HepG2 (cell line): Measurements from ENCODE around the gene URI1. TPM values are rescaled to one million over a fixed set of nuclear protein-coding genes. Genes with fewer than 3 reads are reported as not detected.

Experiments
- ATAC-seq: fragments of 200-7000 bp; cut with Tn5 transposase; 3 replicates; pipeline ENCODE4 v1.9.1; 2020; ENCODE audit warnings: mild to moderate bottlenecking, moderate library complexity
- BruUV-seq: library from RNA; stranded (reverse); fragments of 400-500 nt; replicated peaks from 2 replicates; lab custom pipeline; 2021; lab: Mats Ljungman, UMichigan
- CTCF ChIA-PET: fragments of 300-600 bp; formaldehyde crosslinking; extraction: SDS; loops from one replicate; lab custom pipeline; 2021; ENCODE audit warnings: low total read pairs, inconsistent platforms, low intra/inter-chr PET ratio; lab: Yijun Ruan, JAX
- POLR2A ChIA-PET: fragments of 350-600 bp; sonication (Branson Sonifier 250); formaldehyde crosslinking; loops from one replicate; lab custom pipeline; 2020; ENCODE audit warnings: antibody characterized with exemption, inconsistent platforms; lab: Yijun Ruan, JAX
- DNase-seq: peaks from one replicate; pipeline ENCODE4 v3.0.0-alpha.2; 2015; ENCODE audit warnings: low spot score
- FAIRE-seq: peaks from 3 replicates; lab custom pipeline; 2011; peaks lifted over from hg19 to GRCh38; lab: Jason Lieb, UNC
- H2AFZ ChIP-seq: one replicate; pipeline ENCODE4 v1.6.1; 2011; ENCODE audit warnings: low read length, inconsistent platforms
- H3K27ac ChIP-seq: fragments of 300-600 bp; 3 replicates; pipeline ENCODE4 v1.8.0; 2011; ENCODE audit warnings: mixed run types, mild to moderate bottlenecking, mixed read lengths, low read length, inconsistent platforms; ENCODE audit not compliant: insufficient read depth; ENCODE audit errors: extremely low read length
- H3K27me3 ChIP-seq, 2 experiments: fragments of 200-600 bp in 1 of 2; 2 replicates in 1 of 2; 3 replicates in 1 of 2; pipeline versions ENCODE4 v1.6.0 to v1.8.0; 2011; ENCODE audit warnings: low read length in 2 of 2, mild to moderate bottlenecking in 2 of 2, moderate library complexity in 2 of 2, inconsistent platforms in 1 of 2; ENCODE audit not compliant: insufficient read depth in 2 of 2, control insufficient read depth in 1 of 2
- H3K36me3 ChIP-seq, 2 experiments: fragments of 200-600 bp in 1 of 2; replicated peaks in 1 of 2; 2 replicates in 1 of 2; 3 replicates in 1 of 2; pipeline versions ENCODE4 v1.5.1 to v1.8.0; 2011; ENCODE audit warnings: low read length in 2 of 2, inconsistent platforms in 1 of 2; ENCODE audit not compliant: insufficient read depth in 2 of 2, control insufficient read depth in 1 of 2
- H3K4me1 ChIP-seq: 2 replicates; pipeline ENCODE4 v1.5.1; 2012; ENCODE audit warnings: low read length, inconsistent platforms; ENCODE audit not compliant: insufficient read depth
- H3K4me2 ChIP-seq: 2 replicates; pipeline ENCODE4 v1.6.0; 2011; ENCODE audit warnings: low read depth, low read length, inconsistent platforms
- H3K4me3 ChIP-seq, 3 experiments: fragments of 200-600 bp in 1 of 3; sonication (generic), shearing (Covaris generic) in 1 of 3; replicated peaks in 1 of 3; 2 replicates each; pipeline ENCODE4 v1.5.1; 2011 to 2016; ENCODE audit warnings: low read length in 3 of 3, inconsistent platforms in 2 of 3, low read depth in 2 of 3, mild to moderate bottlenecking in 2 of 3, control low read depth in 1 of 3, mixed read lengths in 1 of 3; ENCODE audit not compliant: insufficient read depth in 1 of 3
- H3K79me2 ChIP-seq: one replicate; pipeline ENCODE4 v1.6.1; 2011; ENCODE audit warnings: low read length, inconsistent platforms; ENCODE audit not compliant: insufficient read depth
- H3K9ac ChIP-seq: 2 replicates; pipeline ENCODE4 v1.6.0; 2011; ENCODE audit warnings: mild to moderate bottlenecking, low read depth, low read length, inconsistent platforms; ENCODE audit not compliant: insufficient read depth
- H3K9me3 ChIP-seq: 2 replicates; pipeline ENCODE4 v1.5.1; 2012; ENCODE audit warnings: mild to moderate bottlenecking, low read length
- H4K20me1 ChIP-seq: 2 replicates; pipeline ENCODE4 v1.6.0; 2011; ENCODE audit warnings: inconsistent platforms, mild to moderate bottlenecking, low read length, moderate library complexity; ENCODE audit not compliant: insufficient read depth
- ARID2 ChIP-seq: sonication (generic); formaldehyde crosslinking; IDR thresholded peaks from 2 replicates; pipeline ENCODE4 v1.8.1; 2022; ENCODE audit warnings: mild to moderate bottlenecking, missing genetic modification reagents, borderline replicate concordance
- ATF3 ChIP-seq: sonication (generic); formaldehyde crosslinking; IDR thresholded peaks from 2 replicates; pipeline ENCODE4 v1.4.0; 2020; ENCODE audit warnings: missing genetic modification reagents
- ATF7-NPFF ChIP-seq: sonication (generic); formaldehyde crosslinking; IDR thresholded peaks from 2 replicates; pipeline ENCODE4 v1.8.1; 2023; ENCODE audit warnings: mild to moderate bottlenecking, low read depth, missing genetic modification reagents, moderate library complexity
- MAFK ChIP-seq, 2 experiments: IDR thresholded peaks in 1 of 2; conservative IDR thresholded peaks in 1 of 2; 2 replicates each; pipeline ENCODE4 v1.6.1; 2011; ENCODE audit warnings: improper control_type of control experiment in 2 of 2, low read length in 2 of 2
- NFRKB ChIP-seq: fragments of 450-650 bp; IDR thresholded peaks from 2 replicates; pipeline ENCODE4 v1.6.1; 2017
- PBX3 ChIP-seq: sonication (generic); formaldehyde crosslinking; IDR thresholded peaks from 2 replicates; pipeline ENCODE4 v1.8.1; 2023; ENCODE audit warnings: missing genetic modification reagents, inconsistent platforms, borderline replicate concordance
- RNF2 ChIP-seq: fragments of 450-650 bp; conservative IDR thresholded peaks from 2 replicates; pipeline ENCODE4 v1.6.1; 2016; ENCODE audit warnings: low read depth
- ZNF207 ChIP-seq: fragments of 450-650 bp; IDR thresholded peaks from 2 replicates; pipeline ENCODE4 v1.6.1; 2016; ENCODE audit warnings: antibody characterized with exemption, borderline replicate concordance
- ZNF235 ChIP-seq: sonication (generic); formaldehyde crosslinking; IDR thresholded peaks from 2 replicates; pipeline ENCODE4 v1.8.1; 2023; ENCODE audit warnings: mild to moderate bottlenecking, missing genetic modification reagents, borderline replicate concordance
- ZNF34 ChIP-seq: sonication (generic); formaldehyde crosslinking; IDR thresholded peaks from 2 replicates; pipeline ENCODE4 v1.4.0; 2020; ENCODE audit warnings: mild to moderate bottlenecking, missing genetic modification reagents, borderline replicate concordance
- WGBS: methylation state at CpG from one replicate; pipeline ENCODE4 v1.1.6; 2017; ENCODE audit warnings: low lambda C conversion rate; 5-methylcytosine and 5-hydroxymethylcytosine counted together
- in situ Hi-C: cut with HindIII; loops from 2 replicates; pipeline ENCODE4 v1.10.0; 2017; ENCODE audit warnings: low pct_unique_long_range_greater_than_20kb; ENCODE audit not compliant: extremely low pct_ligation_motif_present
- intact Hi-C: fragments of 100-400 bp; cut with micrococcal nuclease; formaldehyde crosslinking; loops from one replicate; pipeline ENCODE4 v1.10.0; 2022; ENCODE audit not compliant: unreplicated experiment
- polyA plus RNA-seq, 8 experiments: library from polyadenylated mRNA; depleted of rRNA in 3 of 8; stranded (reverse) in 7 of 8; unstranded in 1 of 8; fragments of >200 nt; fragmentation: Illumina TruSeq in 4 of 8; extraction: Trizol in 4 of 8; gene quantifications; 2 replicates each; pipeline versions ENCODE4 v1.2.1 to v1.2.3, GENCODE V29; 2011 to 2016; ENCODE audit warnings: low read depth in 4 of 8, missing spikeins in 1 of 8, mixed read lengths in 1 of 8; ENCODE audit not compliant: insufficient read depth in 1 of 8
- total RNA-seq, 5 experiments: library from RNA; depleted of rRNA; stranded (reverse); fragments of >200 nt; fragmentation: Illumina TruSeq; extraction: Trizol; gene quantifications; 2 replicates each; pipeline ENCODE4 v1.2.3, GENCODE V29; 2016; ENCODE audit warnings: low read depth in 1 of 5
- TF ChIP-seq, protein P1 (sequence below): sonication (generic); formaldehyde crosslinking; IDR thresholded peaks from 2 replicates; pipeline ENCODE4 v1.8.1; 2022; ENCODE audit warnings: mild to moderate bottlenecking, missing genetic modification reagents
- TF ChIP-seq, protein P2 (sequence below): sonication (generic); formaldehyde crosslinking; IDR thresholded peaks from 2 replicates; pipeline ENCODE4 v1.8.0; 2022; ENCODE audit warnings: mild to moderate bottlenecking, missing genetic modification reagents, moderate library complexity

Gene URI1
- total and polyA plus RNA-seq, 2 of the 13 experiments (the other 11 are each of a cell fraction or from before 2014, with no cell fraction given): 43.6 to 67.9 TPM

DNA sequence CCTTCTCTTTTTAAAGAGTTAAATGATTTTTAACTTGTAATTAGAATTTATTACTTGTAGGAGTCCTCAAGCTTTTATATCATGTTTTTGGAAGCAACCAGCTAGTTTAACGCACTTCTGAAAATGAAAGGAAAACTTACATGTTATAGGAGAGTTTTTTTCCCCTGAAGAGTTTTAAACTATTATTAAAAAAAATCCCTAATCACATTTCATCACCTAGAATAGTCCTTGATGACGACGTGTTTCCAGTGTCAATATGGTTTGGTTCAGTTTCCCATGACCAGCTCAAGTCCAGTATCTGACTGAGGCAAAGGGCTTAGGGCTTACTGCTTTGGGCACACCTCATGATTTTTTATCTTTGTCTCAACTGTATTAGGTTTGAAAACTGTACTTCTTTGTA, 36.0 kb downstream of the URI1 start (continued):
- TF ChIP-seq, protein P1, sequence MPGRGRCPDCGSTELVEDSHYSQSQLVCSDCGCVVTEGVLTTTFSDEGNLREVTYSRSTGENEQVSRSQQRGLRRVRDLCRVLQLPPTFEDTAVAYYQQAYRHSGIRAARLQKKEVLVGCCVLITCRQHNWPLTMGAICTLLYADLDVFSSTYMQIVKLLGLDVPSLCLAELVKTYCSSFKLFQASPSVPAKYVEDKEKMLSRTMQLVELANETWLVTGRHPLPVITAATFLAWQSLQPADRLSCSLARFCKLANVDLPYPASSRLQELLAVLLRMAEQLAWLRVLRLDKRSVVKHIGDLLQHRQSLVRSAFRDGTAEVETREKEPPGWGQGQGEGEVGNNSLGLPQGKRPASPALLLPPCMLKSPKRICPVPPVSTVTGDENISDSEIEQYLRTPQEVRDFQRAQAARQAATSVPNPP: no peak
- no peak for TF ChIP-seq RNF2
- no peak for TF ChIP-seq PBX3 (CRISPR knock-in tag)
- TF ChIP-seq, protein P2, sequence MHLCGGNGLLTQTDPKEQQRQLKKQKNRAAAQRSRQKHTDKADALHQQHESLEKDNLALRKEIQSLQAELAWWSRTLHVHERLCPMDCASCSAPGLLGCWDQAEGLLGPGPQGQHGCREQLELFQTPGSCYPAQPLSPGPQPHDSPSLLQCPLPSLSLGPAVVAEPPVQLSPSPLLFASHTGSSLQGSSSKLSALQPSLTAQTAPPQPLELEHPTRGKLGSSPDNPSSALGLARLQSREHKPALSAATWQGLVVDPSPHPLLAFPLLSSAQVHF (CRISPR knock-in tag): no peak
- no peak for TF ChIP-seq ZNF207
- TF ChIP-seq ARID2 (CRISPR knock-in tag): no peak
- TF ChIP-seq ZNF34 (CRISPR knock-in tag): no peak
- no peak for TF ChIP-seq ATF3 (CRISPR knock-in tag)

DNA sequence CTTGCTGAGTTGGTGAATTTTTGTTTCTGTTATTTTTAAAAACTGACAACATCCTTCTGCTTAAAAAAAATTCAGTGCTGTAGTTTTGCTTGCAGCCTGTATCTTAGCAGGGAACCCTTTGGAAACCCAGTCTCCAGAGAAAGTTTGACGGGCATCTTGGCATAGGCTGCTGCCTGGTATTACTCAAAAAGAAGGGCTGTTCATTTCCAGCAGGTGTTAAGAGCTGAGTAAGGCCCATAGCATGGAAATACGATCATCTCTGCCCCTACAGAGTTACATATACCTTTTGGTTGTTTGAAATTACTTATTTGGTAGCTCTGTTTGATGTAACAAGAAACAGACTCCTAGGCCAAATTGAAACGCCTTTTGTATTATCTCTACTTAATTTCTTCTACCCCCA, 41.5 kb downstream of the URI1 start:
- TF ChIP-seq ATF7-NPFF (CRISPR knock-in tag) (no peak), MAFK (conservative IDR thresholded peaks at IDR 0.05 in 1 of 2, IDR thresholded peaks at IDR 0.05 in 1 of 2; ENCODE audit: low read length in 2 of 2) (0 out of 4 replicates have a peak, but pooled peaks of 1 of the 2 experiments have one; percentile 34), ZNF235 (CRISPR knock-in tag) (no peak), NFRKB (no peak)
- intact Hi-C loops: loop anchor here (1.0 kb wide), 1 partner anchor 18 kb away; no protein-coding TSS in a partner anchor

More for the DNA sequence above, 41.5 kb downstream of the URI1 start:
- DNase-seq (no peak), FAIRE-seq (no peak), ATAC-seq (no peak)
- in situ Hi-C loops: no loop called here
- H2AFZ ChIP-seq: no peak overlapping the region
- H3K9me3 ChIP-seq: no peaks in the 10 kb centered on the region
- ChIA-PET CTCF (no interaction called here), POLR2A (no interaction called here)
- peaks cover 66% of the 10 kb centered on the region for H3K79me2 ChIP-seq
- BruUV-seq: no TSS peak
- H3K27me3 ChIP-seq: no peaks in the 10 kb centered on the region
- no peaks in the 10 kb centered on the region for H3K4me1 ChIP-seq
- no peak overlapping the region for H3K27ac ChIP-seq
- H3K4me3 ChIP-seq: no peak overlapping the region
- peaks cover 10% of the 10 kb centered on the region for H4K20me1 ChIP-seq
- H3K4me2 ChIP-seq: no peak overlapping the region
- H3K36me3 ChIP-seq: peaks cover 2 to 4% of the 10 kb centered on the region in 2 experiments; a peak in 3 of 5 replicates
- 91% methylated on average over 3 of the region's 3 CpGs for WGBS
- H3K9ac ChIP-seq: no peak overlapping the region
